ENCODE measurements around the gene TGM2. TPM values are rescaled to one million over a fixed set of nuclear protein-coding genes. Genes with fewer than 3 reads are reported as not detected.

TGM2 gene
- total RNA-seq, 2 donors from 2014 or later, result 0.23 to 0.38 TPM

- ATAC-seq (replicated peaks in 1 of 2), result no peak
- H3K4me3 Mint-ChIP-seq, result no peak overlapping the region
- H3K36me3 Mint-ChIP-seq (ENCODE audit: insufficient read depth in 2 of 2), result no peaks in the 10 kb centered on the region
- H3K9me3 Mint-ChIP-seq, result no peaks in the 10 kb centered on the region
- H3K27me3 Mint-ChIP-seq (ENCODE audit: low read depth), result peaks cover 13% of the 10 kb centered on the region
- no peak overlapping the region for H3K27ac Mint-ChIP-seq
- DNase-seq, result no peak
- no peaks in the 10 kb centered on the region for H3K4me1 Mint-ChIP-seq (ENCODE audit: low read depth)
These were observed 6.2 kb downstream of the TGM2 start for GRCh38 chr20:38158701-38159351.

- peaks cover 11% of the 10 kb centered on the region for H3K27me3 Mint-ChIP-seq (ENCODE audit: low read depth)
- ATAC-seq (replicated peaks in 1 of 2) (no peak), DNase-seq (no peak)
- H3K27ac Mint-ChIP-seq, result no peak overlapping the region
- H3K9me3 Mint-ChIP-seq, result no peaks in the 10 kb centered on the region
- no peak overlapping the region for H3K4me3 Mint-ChIP-seq
- H3K36me3 Mint-ChIP-seq (ENCODE audit: insufficient read depth in 2 of 2), result no peaks in the 10 kb centered on the region
- H3K4me1 Mint-ChIP-seq (ENCODE audit: low read depth), result peaks cover under 1% of the 10 kb centered on the region
These were observed 7.2 kb downstream of the TGM2 start for GRCh38 chr20:38157635-38158495.

GRCh38 chr20:38156888-38157634 lies 8.0 kb downstream of the TGM2 start:
- Mint-ChIP-seq H3K27me3 (ENCODE audit: low read depth) (peaks cover 9% of the 10 kb centered on the region), H3K4me3 (no peak overlapping the region), H3K4me1 (ENCODE audit: low read depth) (peaks cover 8% of the 10 kb centered on the region), H3K27ac (no peak overlapping the region), H3K36me3 (ENCODE audit: insufficient read depth in 2 of 2) (no peaks in the 10 kb centered on the region), H3K9me3 (no peaks in the 10 kb centered on the region)
- ATAC-seq (replicated peaks in 1 of 2) (no peak), DNase-seq (no peak)

GRCh38 chr20:38156280-38156679 lies 8.8 kb downstream of the TGM2 start:
- Mint-ChIP-seq H3K36me3 (ENCODE audit: insufficient read depth in 2 of 2) (no peaks in the 10 kb centered on the region), H3K27ac (no peak overlapping the region), H3K4me3 (no peak overlapping the region), H3K27me3 (ENCODE audit: low read depth) (peaks cover 6% of the 10 kb centered on the region), H3K9me3 (no peaks in the 10 kb centered on the region), H3K4me1 (ENCODE audit: low read depth) (peaks cover 10% of the 10 kb centered on the region)
- no peak for DNase-seq
- ATAC-seq (replicated peaks in 1 of 2), result no peak

- ATAC-seq (replicated peaks in 1 of 2), result no peak
- no peak for DNase-seq
- no peak overlapping the region for H3K4me3 Mint-ChIP-seq
- H3K4me1 Mint-ChIP-seq (ENCODE audit: low read depth), result peaks cover 10% of the 10 kb centered on the region
- H3K9me3 Mint-ChIP-seq, result no peaks in the 10 kb centered on the region
- H3K27me3 Mint-ChIP-seq (ENCODE audit: low read depth), result peaks cover 6% of the 10 kb centered on the region
- H3K27ac Mint-ChIP-seq, result no peak overlapping the region
- no peaks in the 10 kb centered on the region for H3K36me3 Mint-ChIP-seq (ENCODE audit: insufficient read depth in 2 of 2)
These were observed 9.3 kb downstream of the TGM2 start for GRCh38 chr20:38155811-38156210.

GRCh38 chr20:38153401-38153800 lies 11.7 kb downstream of the TGM2 start:
- peaks cover 14% of the 10 kb centered on the region for H3K27me3 Mint-ChIP-seq (ENCODE audit: low read depth)
- peaks cover 10% of the 10 kb centered on the region for H3K4me1 Mint-ChIP-seq (ENCODE audit: low read depth)
- ATAC-seq (replicated peaks in 1 of 2) (no peak), DNase-seq (no peak)
- no peak overlapping the region for H3K27ac Mint-ChIP-seq
- no peaks in the 10 kb centered on the region for H3K9me3 Mint-ChIP-seq
- no peak overlapping the region for H3K4me3 Mint-ChIP-seq
- no peaks in the 10 kb centered on the region for H3K36me3 Mint-ChIP-seq (ENCODE audit: insufficient read depth in 2 of 2)

GRCh38 chr20:38152621-38153221 lies 12.3 kb downstream of the TGM2 start:
- Mint-ChIP-seq H3K36me3 (ENCODE audit: insufficient read depth in 2 of 2) (no peaks in the 10 kb centered on the region), H3K27ac (peak overlapping the region; percentile 40), H3K27me3 (ENCODE audit: low read depth) (peaks cover 16% of the 10 kb centered on the region), H3K4me3 (peak overlapping the region; percentile 51 to 73), H3K9me3 (no peaks in the 10 kb centered on the region), H3K4me1 (ENCODE audit: low read depth) (peaks cover 10% of the 10 kb centered on the region)
- peak; percentile 39 to 56 for DNase-seq
- peak; percentile 65 to 86 for ATAC-seq (replicated peaks in 1 of 2)

- no peaks in the 10 kb centered on the region for H3K36me3 Mint-ChIP-seq (ENCODE audit: insufficient read depth in 2 of 2)
- H3K4me3 Mint-ChIP-seq, result peak overlapping the region; percentile 51 to 73
- no peaks in the 10 kb centered on the region for H3K9me3 Mint-ChIP-seq
- peak overlapping the region; percentile 40 for H3K27ac Mint-ChIP-seq
- H3K27me3 Mint-ChIP-seq (ENCODE audit: low read depth), result peaks cover 16% of the 10 kb centered on the region
- DNase-seq (peak in 1 of 2 donors; percentile 3), ATAC-seq (replicated peaks in 1 of 2) (peak; percentile 72 to 83)
- peaks cover 10% of the 10 kb centered on the region for H3K4me1 Mint-ChIP-seq (ENCODE audit: low read depth)
These were observed 12.9 kb downstream of the TGM2 start for GRCh38 chr20:38152175-38152620.

- ATAC-seq (replicated peaks in 1 of 2), result no peak
- Mint-ChIP-seq H3K27ac (no peak overlapping the region), H3K4me3 (no peak overlapping the region), H3K36me3 (ENCODE audit: insufficient read depth in 2 of 2) (no peaks in the 10 kb centered on the region), H3K9me3 (no peaks in the 10 kb centered on the region), H3K27me3 (ENCODE audit: low read depth) (peaks cover 16% of the 10 kb centered on the region), H3K4me1 (ENCODE audit: low read depth) (peaks cover 10% of the 10 kb centered on the region)
- no peak for DNase-seq
These were observed 13.6 kb downstream of the TGM2 start for GRCh38 chr20:38151455-38151854.

- peaks cover 10% of the 10 kb centered on the region for H3K4me1 Mint-ChIP-seq (ENCODE audit: low read depth)
- H3K27ac Mint-ChIP-seq, result no peak overlapping the region
- no peaks in the 10 kb centered on the region for H3K36me3 Mint-ChIP-seq (ENCODE audit: insufficient read depth in 2 of 2)
- no peak for ATAC-seq (replicated peaks in 1 of 2)
- DNase-seq, result no peak
- peaks cover 16% of the 10 kb centered on the region for H3K27me3 Mint-ChIP-seq (ENCODE audit: low read depth)
- no peaks in the 10 kb centered on the region for H3K9me3 Mint-ChIP-seq
- H3K4me3 Mint-ChIP-seq, result no peak overlapping the region
These were observed 14.5 kb downstream of the TGM2 start for GRCh38 chr20:38150335-38151170.

GRCh38 chr20:38148328-38149102 lies 16.6 kb downstream of the TGM2 start:
- H3K27me3 Mint-ChIP-seq (ENCODE audit: low read depth), result peaks cover 16% of the 10 kb centered on the region
- H3K4me3 Mint-ChIP-seq, result no peak overlapping the region
- DNase-seq (no peak), ATAC-seq (replicated peaks in 1 of 2) (no peak)
- H3K27ac Mint-ChIP-seq, result no peak overlapping the region
- H3K36me3 Mint-ChIP-seq (ENCODE audit: insufficient read depth in 2 of 2), result no peaks in the 10 kb centered on the region
- peaks cover 10% of the 10 kb centered on the region for H3K4me1 Mint-ChIP-seq (ENCODE audit: low read depth)
- H3K9me3 Mint-ChIP-seq, result no peaks in the 10 kb centered on the region
